ENCODE data around the gene BUD23.
"Not testable (repeated sequence)": the region's sequence is repeated elsewhere in the genome, so short reads cannot be mapped to it uniquely, and the experiment has no call there.

BUD23 gene

GRCh38 chr7:73652541-73652949 lies 30.9 kb upstream of the BUD23 start:
- no peak for TF ChIP-seq CTCF (IDR thresholded peaks at IDR 0.05; ENCODE audit: poor library complexity, severe bottlenecking)
- no peaks in the 10 kb centered on the region for H3K27me3 ChIP-seq (ENCODE audit: insufficient read depth, poor library complexity, severe bottlenecking)
- H3K4me1 ChIP-seq (ENCODE audit: insufficient read depth, poor library complexity, severe bottlenecking), result no peaks in the 10 kb centered on the region
- H3K9me3 ChIP-seq (ENCODE audit: severe bottlenecking), result no peaks in the 10 kb centered on the region
- ATAC-seq (ENCODE audit: low read depth) (no peak), DNase-seq (ENCODE audit: low spot score) (no peak)
- H3K4me3 ChIP-seq (ENCODE audit: severe bottlenecking), result no peak overlapping the region
- no peak overlapping the region for H3K27ac ChIP-seq (ENCODE audit: poor library complexity, severe bottlenecking)
- H3K36me3 ChIP-seq (ENCODE audit: low read depth), result no peaks in the 10 kb centered on the region

- H3K27me3 ChIP-seq (ENCODE audit: insufficient read depth, poor library complexity, severe bottlenecking); H3K4me3 ChIP-seq (ENCODE audit: severe bottlenecking); H3K36me3 ChIP-seq (ENCODE audit: low read depth); H3K27ac ChIP-seq (ENCODE audit: poor library complexity, severe bottlenecking); H3K9me3 ChIP-seq (ENCODE audit: severe bottlenecking); H3K4me1 ChIP-seq (ENCODE audit: insufficient read depth, poor library complexity, severe bottlenecking); DNase-seq (ENCODE audit: low spot score); ATAC-seq (ENCODE audit: low read depth): not testable (repeated sequence)
Measured at GRCh38 chr7:73655309-73655708, 28.1 kb upstream of the BUD23 start.

- H3K4me1 ChIP-seq (ENCODE audit: insufficient read depth, poor library complexity, severe bottlenecking), result no peaks in the 10 kb centered on the region
- no peak for TF ChIP-seq CTCF (IDR thresholded peaks at IDR 0.05; ENCODE audit: poor library complexity, severe bottlenecking)
- H3K27me3 ChIP-seq (ENCODE audit: insufficient read depth, poor library complexity, severe bottlenecking), result no peaks in the 10 kb centered on the region
- H3K27ac ChIP-seq (ENCODE audit: poor library complexity, severe bottlenecking), result no peak overlapping the region
- ATAC-seq (ENCODE audit: low read depth) (no peak), DNase-seq (ENCODE audit: low spot score) (no peak)
- no peaks in the 10 kb centered on the region for H3K9me3 ChIP-seq (ENCODE audit: severe bottlenecking)
- H3K4me3 ChIP-seq (ENCODE audit: severe bottlenecking), result no peak overlapping the region
- H3K36me3 ChIP-seq (ENCODE audit: low read depth), result no peaks in the 10 kb centered on the region
Measured at GRCh38 chr7:73659983-73660382, 23.4 kb upstream of the BUD23 start.

GRCh38 chr7:73660594-73660993 lies 22.8 kb upstream of the BUD23 start:
- not testable (repeated sequence) for ATAC-seq (ENCODE audit: low read depth); DNase-seq (ENCODE audit: low spot score); H3K4me1 ChIP-seq (ENCODE audit: insufficient read depth, poor library complexity, severe bottlenecking); H3K27ac ChIP-seq (ENCODE audit: poor library complexity, severe bottlenecking); H3K36me3 ChIP-seq (ENCODE audit: low read depth); H3K4me3 ChIP-seq (ENCODE audit: severe bottlenecking); H3K27me3 ChIP-seq (ENCODE audit: insufficient read depth, poor library complexity, severe bottlenecking); H3K9me3 ChIP-seq (ENCODE audit: severe bottlenecking)

- ATAC-seq (ENCODE audit: low read depth), result no peak
- H3K27ac ChIP-seq (ENCODE audit: poor library complexity, severe bottlenecking), result no peak overlapping the region
- no peak overlapping the region for H3K4me3 ChIP-seq (ENCODE audit: severe bottlenecking)
- no peak for DNase-seq (ENCODE audit: low spot score)
- no peak for TF ChIP-seq CTCF (IDR thresholded peaks at IDR 0.05; ENCODE audit: poor library complexity, severe bottlenecking)
- H3K27me3 ChIP-seq (ENCODE audit: insufficient read depth, poor library complexity, severe bottlenecking), result no peaks in the 10 kb centered on the region
- H3K4me1 ChIP-seq (ENCODE audit: insufficient read depth, poor library complexity, severe bottlenecking), result no peaks in the 10 kb centered on the region
- H3K36me3 ChIP-seq (ENCODE audit: low read depth), result no peaks in the 10 kb centered on the region
- no peaks in the 10 kb centered on the region for H3K9me3 ChIP-seq (ENCODE audit: severe bottlenecking)
Measured at GRCh38 chr7:73663033-73663432, 20.4 kb upstream of the BUD23 start.

GRCh38 chr7:73667344-73668102 lies 15.9 kb upstream of the BUD23 start, which contains the start of gene VPS37D:
VPS37D (plus strand) TSS chr7:73667831; CDS start chr7:73667959, 128 bp downstream.
- DNase-seq (ENCODE audit: low spot score) (peak; percentile 89), ATAC-seq (ENCODE audit: low read depth) (peak; percentile 93)
- Histone ChIP-seq H3K27ac (ENCODE audit: poor library complexity, severe bottlenecking) (no peak within 1 kb of the TSS), H3K9me3 (ENCODE audit: severe bottlenecking) (no peaks in the 10 kb centered on the region), H3K36me3 (ENCODE audit: low read depth) (no peaks in the 10 kb centered on the region), H3K4me1 (ENCODE audit: insufficient read depth, poor library complexity, severe bottlenecking) (no peaks in the 10 kb centered on the region), H3K4me3 (ENCODE audit: severe bottlenecking) (peak within 1 kb of the TSS; percentile 88), H3K27me3 (ENCODE audit: insufficient read depth, poor library complexity, severe bottlenecking) (no peaks in the 10 kb centered on the region)
- peak; percentile 96 for TF ChIP-seq CTCF (IDR thresholded peaks at IDR 0.05; ENCODE audit: poor library complexity, severe bottlenecking)
